ENCODE results near the gene TOMM6.

Gene TOMM6

DNA sequence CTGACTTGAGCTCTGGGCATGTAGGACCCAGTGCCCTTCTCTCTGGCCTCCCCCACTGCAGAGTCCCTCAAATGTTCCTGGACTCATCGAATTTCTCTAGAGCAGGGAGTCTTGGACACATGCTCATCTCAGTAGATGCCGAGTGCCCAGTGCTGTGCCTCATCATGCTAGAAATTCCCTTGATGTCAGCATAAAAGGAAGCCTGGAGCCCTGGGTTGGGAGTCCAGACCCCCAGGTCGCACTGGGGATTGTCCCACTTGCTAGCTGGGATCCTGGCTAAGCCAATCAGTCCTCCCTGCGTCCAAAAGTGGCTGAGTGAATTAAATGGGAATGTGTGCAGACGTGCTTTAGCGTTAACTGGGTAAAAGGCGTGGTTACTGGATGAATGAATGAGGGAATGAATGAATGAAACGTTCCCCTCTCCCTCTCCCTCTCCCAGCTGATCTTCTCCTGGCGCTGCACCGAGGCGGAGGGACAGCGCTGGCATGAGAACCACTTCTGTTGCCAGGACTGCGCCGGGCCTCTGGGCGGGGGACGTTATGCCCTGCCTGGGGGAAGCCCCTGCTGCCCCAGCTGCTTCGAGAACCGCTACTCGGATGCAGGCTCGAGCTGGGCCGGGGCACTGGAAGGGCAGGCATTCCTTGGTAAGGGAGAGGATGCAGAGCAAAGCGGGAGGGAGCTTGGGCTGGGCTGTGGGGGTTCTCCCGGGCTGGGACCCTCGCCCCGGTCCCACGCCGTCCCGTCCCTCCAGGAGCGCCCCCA lies 1.6 kb upstream of the TOMM6 start:
- no peak for DNase-seq
- Mint-ChIP-seq H3K4me3 (peak overlapping the region; percentile 98), H3K36me3 (ENCODE audit: low read depth) (peaks cover 16% of the 10 kb centered on the region), H3K27me3 (ENCODE audit: low read depth, poor library complexity) (peaks cover 41% of the 10 kb centered on the region), H3K27ac (no peak overlapping the region), H3K4me1 (peaks cover 45% of the 10 kb centered on the region), H3K9me3 (no peaks in the 10 kb centered on the region)
- TF ChIP-seq, protein P1, sequence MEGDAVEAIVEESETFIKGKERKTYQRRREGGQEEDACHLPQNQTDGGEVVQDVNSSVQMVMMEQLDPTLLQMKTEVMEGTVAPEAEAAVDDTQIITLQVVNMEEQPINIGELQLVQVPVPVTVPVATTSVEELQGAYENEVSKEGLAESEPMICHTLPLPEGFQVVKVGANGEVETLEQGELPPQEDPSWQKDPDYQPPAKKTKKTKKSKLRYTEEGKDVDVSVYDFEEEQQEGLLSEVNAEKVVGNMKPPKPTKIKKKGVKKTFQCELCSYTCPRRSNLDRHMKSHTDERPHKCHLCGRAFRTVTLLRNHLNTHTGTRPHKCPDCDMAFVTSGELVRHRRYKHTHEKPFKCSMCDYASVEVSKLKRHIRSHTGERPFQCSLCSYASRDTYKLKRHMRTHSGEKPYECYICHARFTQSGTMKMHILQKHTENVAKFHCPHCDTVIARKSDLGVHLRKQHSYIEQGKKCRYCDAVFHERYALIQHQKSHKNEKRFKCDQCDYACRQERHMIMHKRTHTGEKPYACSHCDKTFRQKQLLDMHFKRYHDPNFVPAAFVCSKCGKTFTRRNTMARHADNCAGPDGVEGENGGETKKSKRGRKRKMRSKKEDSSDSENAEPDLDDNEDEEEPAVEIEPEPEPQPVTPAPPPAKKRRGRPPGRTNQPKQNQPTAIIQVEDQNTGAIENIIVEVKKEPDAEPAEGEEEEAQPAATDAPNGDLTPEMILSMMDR (IDR thresholded peaks at IDR 0.05) = no peak

DNA sequence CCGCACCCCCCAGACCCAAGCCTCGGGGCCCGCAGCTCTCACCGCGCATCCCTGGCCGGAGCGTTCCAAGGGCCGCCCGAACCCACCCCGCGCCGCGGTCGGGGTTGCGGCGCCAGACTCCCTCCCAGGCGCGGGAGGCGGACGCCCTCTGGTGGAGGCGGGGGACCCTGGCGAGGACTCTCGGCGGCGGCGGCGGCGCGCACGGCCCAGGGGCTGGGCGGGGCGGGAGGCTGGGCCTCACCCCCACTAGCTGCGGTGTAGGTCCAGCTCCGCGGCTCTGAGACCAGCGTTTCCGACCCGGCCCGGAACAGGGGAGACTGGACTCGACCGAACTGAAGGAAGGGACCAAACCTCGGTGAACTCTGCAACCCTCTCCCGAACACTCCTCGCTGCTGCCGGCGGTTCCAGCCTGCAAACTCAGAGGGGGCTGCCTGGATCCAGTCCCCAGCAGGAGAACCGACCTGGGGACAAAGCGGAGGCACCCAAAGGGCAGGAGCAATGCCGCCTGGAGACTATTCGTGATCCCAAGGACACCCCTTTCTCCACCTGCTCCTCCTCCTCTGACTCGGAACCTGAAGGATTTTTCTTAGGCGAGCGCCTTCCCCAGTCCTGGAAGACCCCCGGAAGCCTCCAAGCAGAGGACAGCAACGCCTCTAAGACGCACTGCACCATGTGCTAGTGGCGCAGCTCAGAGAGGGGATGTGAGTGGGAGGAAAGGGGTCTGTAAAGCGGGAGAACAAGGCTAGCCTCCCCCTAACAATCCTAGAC lies 859 bp upstream of the TOMM6 start:
- TF ChIP-seq, protein P1 (IDR thresholded peaks at IDR 0.05) = peak; percentile 59
- peaks cover 38% of the 10 kb centered on the region for H3K4me1 Mint-ChIP-seq
- peaks cover 35% of the 10 kb centered on the region for H3K27me3 Mint-ChIP-seq (ENCODE audit: low read depth, poor library complexity)
- H3K9me3 Mint-ChIP-seq = no peaks in the 10 kb centered on the region
- DNase-seq = peak; percentile 95
- peaks cover 19% of the 10 kb centered on the region for H3K36me3 Mint-ChIP-seq (ENCODE audit: low read depth)
- peak overlapping the region; percentile 98 for H3K4me3 Mint-ChIP-seq
- peak overlapping the region; percentile 99 for H3K27ac Mint-ChIP-seq

DNA sequence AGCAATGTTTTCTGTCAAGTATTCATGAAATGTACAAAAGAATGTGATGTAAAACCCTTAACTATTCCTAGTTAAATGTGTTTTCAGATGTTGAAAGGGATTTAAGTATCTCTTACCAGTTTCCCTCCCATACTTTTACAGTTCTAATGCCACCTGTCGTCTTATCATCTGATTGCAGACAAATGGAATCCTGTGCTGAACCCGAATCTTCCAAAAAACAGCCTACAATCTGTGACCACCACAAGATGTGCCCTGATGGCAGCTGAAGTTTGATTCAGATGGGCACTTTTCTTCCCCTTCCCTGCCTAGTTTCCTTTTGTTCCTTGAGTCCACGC lies 1.9 kb downstream of the TOMM6 start:
- H3K27ac Mint-ChIP-seq = peak overlapping the region; percentile 94
- H3K9me3 Mint-ChIP-seq = no peaks in the 10 kb centered on the region
- peak overlapping the region; percentile 98 for H3K4me3 Mint-ChIP-seq

DNA sequence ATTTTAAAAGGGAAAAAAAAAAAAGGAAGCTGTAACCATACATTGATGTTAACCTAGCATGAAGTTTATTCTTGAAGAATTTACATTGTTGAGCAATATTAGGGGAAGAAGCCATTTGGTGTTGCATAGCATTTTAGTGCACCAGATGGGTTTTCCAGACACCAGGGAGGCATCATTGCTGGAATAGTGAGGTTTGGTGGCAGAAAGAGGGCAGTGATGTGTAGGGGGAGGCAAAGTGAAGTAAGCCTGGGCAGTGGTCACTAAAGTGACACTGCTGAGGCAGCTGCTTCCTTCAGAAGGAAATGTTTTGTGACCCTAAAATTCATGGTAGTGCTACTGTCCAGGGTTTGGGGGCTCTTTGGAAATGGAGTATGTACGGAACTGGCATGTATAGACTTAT lies 2.6 kb downstream of the TOMM6 start:
- DNase-seq = no peak
- TF ChIP-seq, protein P1 (IDR thresholded peaks at IDR 0.05) = no peak
- no peaks in the 10 kb centered on the region for H3K9me3 Mint-ChIP-seq
- no peak overlapping the region for H3K27ac Mint-ChIP-seq
- peaks cover 9% of the 10 kb centered on the region for H3K27me3 Mint-ChIP-seq (ENCODE audit: low read depth, poor library complexity)
- no peak overlapping the region for H3K4me3 Mint-ChIP-seq
- peaks cover 25% of the 10 kb centered on the region for H3K4me1 Mint-ChIP-seq
- H3K36me3 Mint-ChIP-seq (ENCODE audit: low read depth) = peaks cover 26% of the 10 kb centered on the region

More for the DNA sequence above, 1.9 kb downstream of the TOMM6 start:
- H3K27me3 Mint-ChIP-seq (ENCODE audit: low read depth, poor library complexity) = peaks cover 14% of the 10 kb centered on the region
- peaks cover 26% of the 10 kb centered on the region for H3K36me3 Mint-ChIP-seq (ENCODE audit: low read depth)
- no peak for DNase-seq
- peaks cover 32% of the 10 kb centered on the region for H3K4me1 Mint-ChIP-seq
- TF ChIP-seq, protein P1 (IDR thresholded peaks at IDR 0.05) = no peak

DNA sequence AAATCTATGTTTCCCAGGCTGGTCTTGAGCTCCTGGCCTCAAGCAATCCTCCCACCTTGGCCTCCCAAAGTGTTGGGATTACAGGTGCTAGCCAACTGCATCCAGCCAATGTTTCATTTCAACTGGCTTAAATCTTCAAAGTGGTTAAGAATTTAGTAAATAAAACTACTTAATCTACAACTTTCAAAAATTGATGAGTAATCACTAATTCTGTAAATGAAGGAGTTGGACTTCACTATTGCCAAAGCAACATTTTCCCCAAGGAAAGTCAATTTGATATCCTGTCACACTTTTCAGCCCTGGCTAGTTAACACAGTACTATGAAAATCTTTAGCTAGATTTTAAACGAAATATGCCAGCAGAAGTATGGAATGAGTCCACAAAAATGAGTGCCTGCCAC lies 3.8 kb downstream of the TOMM6 start:
- H3K27ac Mint-ChIP-seq = no peak overlapping the region
- H3K36me3 Mint-ChIP-seq (ENCODE audit: low read depth) = peaks cover 31% of the 10 kb centered on the region
- TF ChIP-seq, protein P1 (IDR thresholded peaks at IDR 0.05) = no peak
- no peak overlapping the region for H3K4me3 Mint-ChIP-seq
- no peaks in the 10 kb centered on the region for H3K27me3 Mint-ChIP-seq (ENCODE audit: low read depth, poor library complexity)
- no peaks in the 10 kb centered on the region for H3K9me3 Mint-ChIP-seq
- no peak for DNase-seq
- H3K4me1 Mint-ChIP-seq = peaks cover 13% of the 10 kb centered on the region

All from nephron progenitor cell (in vitro differentiated cells).